HG03066 (cell line): ENCODE data around the gene PERCC1.
"Not testable (repeated sequence)": the region's sequence is repeated elsewhere in the genome, so short reads cannot be mapped to it uniquely, and the experiment has no call there.

Experiments used
- ATAC-seq: cut with Tn5 transposase; IDR thresholded peaks from one replicate; pipeline ENCODE4 v1.9.1; 2021; ENCODE audit warnings: low read depth; ENCODE audit not compliant: unreplicated experiment

PERCC1 gene

DNA sequence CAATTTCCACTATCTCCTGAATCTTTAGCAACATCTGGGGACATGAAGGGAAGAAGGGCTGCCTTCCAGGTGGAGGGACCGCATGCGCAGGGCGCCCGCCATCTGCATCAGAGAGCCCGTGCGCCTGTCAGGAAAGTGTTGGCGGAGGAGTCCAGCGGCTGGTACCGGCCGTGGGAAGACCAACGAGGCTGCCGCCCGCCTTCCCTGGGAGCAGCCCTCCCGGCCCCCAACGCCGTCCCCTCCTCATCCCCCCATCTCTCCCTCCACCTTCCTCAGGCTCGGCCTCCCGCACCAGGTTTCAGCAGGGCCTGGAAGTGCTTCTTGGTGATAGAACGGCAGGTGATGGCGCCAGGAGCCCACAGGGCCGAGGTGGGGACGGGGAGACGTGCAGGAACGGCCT, 35.2 kb downstream of the PERCC1 start:
- ATAC-seq = no peak

DNA sequence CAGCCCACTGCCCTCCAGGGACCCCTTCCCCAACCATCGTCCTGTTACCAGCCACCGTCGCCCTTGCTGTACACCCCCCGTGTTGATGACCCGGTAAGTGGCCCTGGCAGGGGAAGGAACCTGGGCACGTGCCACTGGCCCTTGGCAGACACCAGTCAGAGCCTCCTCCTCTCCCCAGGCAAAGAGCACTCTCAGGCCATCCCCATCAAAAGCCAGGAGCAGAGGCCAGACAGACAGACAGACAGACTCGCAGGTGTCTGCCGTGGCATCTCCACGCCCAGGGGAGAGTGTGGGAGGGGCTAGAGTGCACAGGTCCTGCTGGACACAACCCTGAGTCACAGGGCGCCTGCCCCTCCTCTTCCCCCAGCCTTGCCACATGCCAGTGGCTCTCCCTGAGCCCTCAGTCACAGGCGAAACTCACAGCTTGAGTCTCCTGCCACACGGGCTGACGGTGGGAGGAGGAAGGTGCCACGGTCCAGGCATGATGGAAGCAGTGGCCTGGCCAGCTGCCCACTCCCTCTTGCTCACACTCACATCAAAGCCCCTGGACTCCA, 36.2 kb downstream of the PERCC1 start:
- no peak for ATAC-seq

DNA sequence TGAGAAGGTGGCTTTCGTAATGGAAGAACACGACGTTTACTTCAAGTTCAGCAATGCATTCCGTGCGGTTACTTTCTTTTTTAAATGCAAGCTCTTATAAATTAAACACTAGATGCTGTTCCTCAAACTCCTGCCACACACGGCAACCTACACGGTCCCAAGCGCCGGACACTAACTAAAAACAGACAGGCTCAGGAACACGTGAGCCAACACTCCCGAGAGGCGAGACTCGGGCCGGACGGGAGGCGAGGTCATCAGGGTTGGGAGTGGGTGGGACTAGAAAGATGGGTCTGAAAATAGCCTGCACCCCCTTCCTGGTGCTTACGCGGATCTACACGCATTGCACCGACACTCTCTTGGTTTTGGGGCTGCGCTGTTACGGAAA, 37.5 kb downstream of the PERCC1 start:
- ATAC-seq = no peak

DNA sequence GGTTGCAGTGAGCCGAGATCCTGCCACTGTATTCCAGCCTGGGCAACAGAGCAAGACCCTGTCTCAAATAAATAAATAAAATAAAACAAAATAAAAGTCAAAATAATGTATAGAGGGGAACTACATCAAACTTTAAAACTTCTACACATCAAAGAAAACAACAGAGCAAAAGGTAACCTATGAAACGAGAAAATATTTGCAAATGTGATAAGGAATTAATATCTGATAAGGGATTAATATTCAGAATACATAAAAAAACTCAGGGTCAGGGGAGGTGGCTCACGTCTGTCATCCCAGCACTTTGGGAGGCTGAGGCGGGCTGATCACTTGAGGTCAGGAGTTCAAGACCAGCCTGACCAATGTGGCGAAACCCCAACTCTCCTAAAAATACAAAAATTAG, 38.3 kb downstream of the PERCC1 start:
- ATAC-seq = not testable (repeated sequence)

DNA sequence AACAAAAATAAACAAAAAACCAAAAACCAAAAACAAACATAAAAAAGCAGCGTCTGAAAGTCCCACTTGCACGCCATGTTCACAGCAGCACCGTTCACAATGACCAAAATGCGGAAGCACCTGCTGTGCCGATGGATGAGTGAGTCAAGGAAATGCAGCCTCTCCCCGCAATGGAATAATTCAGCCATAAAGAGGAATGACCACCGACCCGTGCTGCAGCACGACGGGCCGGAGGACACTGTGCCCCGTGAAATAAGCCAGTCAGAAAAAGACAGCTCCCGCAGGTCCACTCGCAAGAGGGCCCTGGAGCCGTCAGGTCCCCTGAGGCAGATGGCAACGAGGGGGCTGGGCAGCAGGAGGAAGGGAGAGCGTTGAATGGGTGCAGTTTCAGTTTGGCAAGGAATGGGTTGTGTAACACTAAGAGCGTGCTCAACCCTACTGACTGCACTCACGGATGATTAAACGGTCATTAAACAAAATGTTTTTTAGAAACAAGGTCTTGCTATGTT, 38.9 kb downstream of the PERCC1 start:
- no peak for ATAC-seq

DNA sequence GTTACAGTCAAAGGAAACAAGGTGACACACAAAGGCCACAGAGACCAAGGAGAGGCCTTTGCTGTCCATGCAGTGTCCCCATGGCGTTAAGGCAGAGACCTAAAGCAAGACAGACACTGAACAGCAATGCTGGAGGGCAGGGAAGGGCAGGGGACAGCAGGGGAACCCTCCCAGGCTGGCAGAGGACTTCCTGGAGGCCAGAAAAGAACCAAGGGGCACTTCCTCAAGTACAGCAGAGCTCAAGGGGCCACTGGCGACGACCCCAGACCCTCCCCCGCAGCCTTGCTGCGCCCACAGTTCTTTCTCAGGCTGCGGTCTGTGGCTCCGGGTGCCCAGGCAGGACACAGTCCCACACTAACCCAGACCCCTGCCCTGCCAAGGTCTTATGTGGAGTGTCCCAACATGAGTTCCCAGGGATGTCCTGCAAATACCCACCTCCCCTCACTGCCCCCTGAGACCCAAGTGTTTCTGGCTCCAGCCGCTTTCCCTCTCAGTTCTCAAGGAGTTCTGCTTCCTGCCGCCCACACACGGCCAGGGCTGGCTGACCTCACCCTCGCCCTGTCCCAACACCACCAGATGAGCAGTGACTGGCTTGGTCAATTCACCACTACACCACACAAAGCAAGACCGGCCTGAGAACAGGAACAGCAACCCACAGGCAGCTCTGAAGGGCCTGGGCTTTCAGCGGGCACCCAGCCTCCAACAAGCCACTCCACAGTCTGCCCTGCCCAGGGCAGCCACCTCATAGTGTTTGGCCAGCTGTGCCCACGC, 39.8 kb downstream of the PERCC1 start:
- ATAC-seq = no peak

DNA sequence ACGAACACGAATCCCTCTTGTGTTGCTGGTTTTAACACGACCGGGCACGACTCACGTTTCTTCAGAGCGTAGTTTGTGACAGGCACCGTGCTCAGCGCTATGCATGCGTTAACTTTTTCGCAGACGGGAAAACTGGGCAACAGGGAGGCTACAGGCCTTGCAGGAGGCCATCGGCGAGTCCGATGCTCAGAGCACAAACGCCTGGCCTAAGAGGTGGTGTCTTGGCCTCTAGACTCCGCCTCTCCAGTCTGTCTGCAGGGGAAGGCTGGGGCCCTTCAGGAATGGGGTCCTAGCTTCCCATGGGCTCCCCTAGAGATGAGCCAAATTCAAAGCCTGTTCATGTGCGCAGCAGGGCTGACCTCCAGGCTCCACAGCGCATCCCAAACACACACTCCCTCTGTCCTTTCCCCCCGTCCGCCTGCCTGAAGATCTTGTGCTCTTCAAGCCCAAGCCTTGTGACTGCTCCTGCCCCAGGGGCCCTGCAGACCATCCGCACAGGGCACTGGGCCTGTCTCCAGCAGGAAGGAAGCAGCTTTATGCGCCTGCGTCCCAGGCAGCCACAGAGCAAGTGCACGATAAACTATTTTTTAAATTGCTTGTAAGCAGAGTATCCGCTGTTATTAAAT, 40.8 kb downstream of the PERCC1 start:
- ATAC-seq = no peak

DNA sequence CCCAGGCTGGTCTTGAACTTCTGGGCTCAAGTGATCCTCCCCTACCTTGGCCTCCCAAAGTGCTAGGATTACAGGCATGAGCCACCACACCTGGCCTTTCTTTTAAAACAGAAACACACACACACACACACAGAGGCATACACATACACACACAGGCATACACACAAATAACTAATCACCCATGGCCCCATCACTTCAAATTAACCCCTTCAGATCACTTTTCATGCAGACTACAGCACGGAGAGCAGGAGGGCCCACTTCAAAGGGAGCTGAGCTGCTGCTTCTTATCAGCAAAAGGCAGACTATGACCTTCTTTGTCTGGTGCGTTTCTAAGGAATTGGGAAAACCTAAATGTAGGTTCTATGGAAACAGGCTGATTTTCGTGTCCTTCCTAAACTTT, 42.1 kb downstream of the PERCC1 start:
- ATAC-seq = no peak

DNA sequence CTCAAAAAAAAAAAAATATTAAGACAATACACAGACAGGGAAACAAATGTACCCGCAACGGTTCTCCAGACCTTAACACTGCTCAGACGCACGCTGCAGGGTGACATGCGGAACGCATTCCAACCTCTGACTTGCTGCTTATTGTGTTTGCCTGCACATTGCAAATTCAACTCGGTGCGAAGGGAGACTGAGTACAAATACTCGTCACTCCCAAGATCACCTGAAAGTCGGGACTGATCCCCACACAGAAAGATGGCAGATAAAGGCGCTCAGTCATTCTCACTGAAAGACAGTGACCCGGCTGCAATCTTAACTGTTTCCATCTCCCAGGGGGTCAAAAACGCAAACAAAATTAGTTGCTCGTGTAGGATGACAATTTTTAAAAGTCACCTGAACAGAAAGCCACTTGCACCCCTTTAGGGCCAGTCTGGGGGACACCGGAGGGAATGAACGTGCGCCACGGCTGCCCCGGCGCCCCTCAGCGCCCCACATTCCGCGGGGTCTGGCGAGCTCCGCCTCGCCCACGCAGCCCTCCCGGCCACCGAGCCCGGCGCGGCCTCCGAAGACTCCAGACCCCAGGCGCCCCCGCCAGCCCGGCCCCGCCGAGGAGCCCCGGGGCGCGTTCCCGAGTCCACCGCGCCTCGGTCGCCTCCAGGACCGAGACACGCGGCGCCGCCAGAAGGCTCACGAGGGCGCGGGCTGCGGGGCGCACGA, 43.4 kb downstream of the PERCC1 start:
- peak; percentile 28 for ATAC-seq

DNA sequence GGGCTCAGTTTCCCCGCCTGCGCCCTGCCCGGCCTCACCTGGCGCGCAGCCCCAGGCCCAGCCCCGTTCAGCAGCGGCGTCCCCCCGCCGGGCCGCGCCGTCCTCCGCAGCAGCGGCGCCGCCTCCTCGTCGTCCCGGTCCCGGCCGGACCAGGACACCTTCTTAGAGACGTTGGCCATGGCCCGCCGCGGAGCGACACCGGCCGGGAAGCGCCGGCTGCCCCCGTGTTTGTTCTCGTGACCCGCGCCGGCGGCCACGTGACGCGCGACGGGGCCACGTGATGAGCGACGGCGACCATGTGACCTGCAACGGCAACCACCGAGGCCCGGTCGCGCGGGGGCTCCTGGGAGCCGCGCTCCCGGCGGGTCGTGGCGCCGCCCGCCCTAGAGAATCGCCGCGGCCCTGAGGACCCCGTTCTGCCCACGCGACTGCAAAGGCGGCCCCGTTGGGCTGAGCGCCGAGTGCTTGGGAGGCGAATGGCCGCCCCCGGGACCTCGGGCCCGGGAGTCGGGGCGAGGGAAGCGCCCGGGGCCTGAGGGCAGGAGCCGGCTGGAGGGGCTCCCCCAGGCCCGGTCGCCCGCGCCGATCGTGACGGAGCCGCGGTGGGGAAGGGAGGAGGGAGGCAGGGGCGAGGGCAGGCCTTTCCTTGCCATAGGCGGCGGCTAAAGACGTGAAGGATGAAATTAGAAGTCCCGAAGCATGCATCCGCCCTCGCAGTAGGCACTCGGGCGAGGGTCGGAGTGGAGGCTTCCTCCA, 44.1 kb downstream of the PERCC1 start, which contains the start of gene CLCN7:
CLCN7 (minus strand) TSS at position 233 of the 756 bp plus-strand sequence; CDS start at position 179, 54 bp downstream.
- peak; percentile 76 for ATAC-seq

DNA sequence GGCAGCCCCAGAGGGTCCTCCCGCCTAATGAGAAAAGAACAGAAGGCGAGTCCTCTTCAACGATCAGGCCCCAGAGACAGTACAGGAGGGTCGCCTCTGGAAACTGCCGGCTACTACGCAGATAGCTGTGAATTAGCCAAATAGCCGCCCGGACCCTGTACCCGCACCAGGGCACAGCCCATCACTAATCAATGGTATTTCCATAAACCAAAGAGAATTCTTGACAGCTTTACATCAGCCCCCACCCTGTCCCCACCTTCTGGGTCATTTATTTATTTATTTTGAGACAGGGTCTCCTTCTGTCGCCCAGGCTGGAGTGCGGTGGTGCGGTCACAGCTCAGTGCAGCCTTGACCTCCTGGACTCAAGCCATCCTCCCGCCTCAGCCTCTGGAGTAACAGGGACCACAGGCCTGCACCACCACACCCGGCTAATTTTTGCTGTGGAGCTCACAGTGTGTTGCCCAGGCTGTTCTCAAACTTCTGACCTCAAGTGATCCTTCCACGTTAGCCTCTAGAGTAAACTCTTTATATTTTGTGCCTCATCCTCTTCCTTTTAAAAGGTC, 44.8 kb downstream of the PERCC1 start:
- ATAC-seq = no peak

DNA sequence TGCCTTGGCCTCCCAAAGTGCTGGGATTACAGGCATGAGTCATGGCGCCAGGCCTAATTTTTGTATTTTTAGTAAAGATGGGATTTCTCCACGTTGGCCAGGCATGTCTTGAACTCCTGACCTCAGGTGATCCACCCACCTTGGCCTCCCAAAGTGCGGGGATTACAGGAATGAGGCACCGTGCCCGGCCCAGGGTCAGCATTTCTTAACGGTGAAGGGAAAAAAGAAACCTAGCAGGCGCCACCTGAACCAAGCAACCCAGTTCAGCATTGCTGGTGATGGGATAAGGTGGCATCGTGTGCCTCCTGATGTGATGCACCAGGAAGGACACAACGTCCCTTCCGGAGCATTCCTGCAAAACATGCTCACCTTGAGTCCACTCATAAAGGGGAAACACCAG, 46.2 kb downstream of the PERCC1 start:
- ATAC-seq = no peak

DNA sequence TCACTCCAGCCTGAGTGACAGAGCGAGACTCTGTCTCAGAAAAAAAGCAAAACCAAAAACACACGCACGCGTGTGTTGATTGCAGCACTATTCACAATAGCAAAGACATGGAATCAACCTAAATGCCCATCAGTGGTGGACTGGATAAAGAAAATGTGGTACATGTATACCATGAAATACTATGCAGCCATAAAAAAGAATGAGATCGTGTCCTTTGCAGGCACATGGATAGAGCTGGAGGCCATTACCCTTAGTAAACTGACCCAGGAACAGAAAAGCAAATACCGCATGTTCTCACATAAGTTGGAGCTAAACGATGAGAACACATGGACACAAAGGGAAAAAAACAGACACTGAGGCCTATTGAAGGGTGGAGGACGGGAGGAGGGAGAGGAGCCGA, 48.1 kb downstream of the PERCC1 start:
- not testable (repeated sequence) for ATAC-seq

DNA sequence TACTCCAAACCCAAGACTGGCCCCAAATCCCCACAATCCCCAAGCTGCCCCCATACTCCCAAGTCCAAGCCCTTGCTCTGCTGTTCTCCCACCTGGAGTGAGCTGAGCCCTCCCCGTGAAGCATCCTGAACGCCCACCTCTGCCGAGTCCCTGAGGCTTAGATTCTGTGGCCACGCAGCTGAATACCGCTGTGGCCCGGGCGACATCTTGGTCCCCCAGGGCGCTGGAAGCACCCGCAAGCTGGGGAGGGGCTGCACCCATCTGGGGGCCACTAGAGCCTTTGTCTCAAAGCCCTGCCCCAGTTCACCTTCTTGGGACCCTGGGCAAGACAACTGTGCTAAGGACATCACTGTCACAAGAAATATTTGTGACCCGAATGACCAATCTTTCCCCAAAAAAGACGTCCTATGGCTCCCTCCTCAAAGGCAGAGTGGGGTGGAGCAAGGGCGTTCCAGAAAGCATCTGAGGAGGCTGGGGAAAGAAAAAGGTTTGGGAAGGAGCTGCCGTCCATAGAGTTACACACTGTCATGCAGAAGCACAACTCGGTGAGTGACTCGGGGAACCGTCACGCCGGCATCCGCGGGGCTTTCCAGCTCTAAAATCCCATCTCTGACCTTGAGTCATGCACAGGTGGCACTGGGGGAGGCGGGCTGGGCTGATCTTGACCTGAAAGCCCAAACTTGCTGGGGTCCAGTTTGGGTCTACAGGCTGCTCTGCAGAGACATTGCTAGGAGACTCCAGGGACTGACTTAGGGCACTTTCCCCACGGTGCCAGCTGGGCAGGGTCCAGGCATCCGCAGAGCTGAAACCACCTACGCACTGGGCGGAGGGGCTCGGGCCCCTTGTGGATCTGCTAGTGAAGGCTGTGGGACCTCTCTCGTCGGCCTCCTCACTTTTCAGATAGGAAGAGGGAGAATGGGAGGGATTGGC, 51.3 kb downstream of the PERCC1 start:
- ATAC-seq = no peak
